B cell (primary cell): ENCODE results near the gene PRR16. TPM values are rescaled to one million over a fixed set of nuclear protein-coding genes. Genes with fewer than 3 reads are reported as not detected.

Experiments used
- ATAC-seq: fragments of 200-7000 bp; cut with Tn5 transposase; one replicate; pipeline ENCODE4 v1.10.0; 2021; ENCODE audit warnings: low read depth, mild to moderate bottlenecking, moderate number of reproducible peaks, moderate library complexity
- CTCF ChIA-PET: fragments of 350-600 bp; sonication (Branson Sonifier 250); formaldehyde crosslinking; loops from one replicate; lab custom pipeline; 2021; ENCODE audit warnings: antibody characterized with exemption, inconsistent platforms; lab: Charles Lee
- POLR2A ChIA-PET: fragments of 350-600 bp; sonication (Branson Sonifier 250); formaldehyde crosslinking; loops from one replicate; lab custom pipeline; 2021; ENCODE audit warnings: antibody characterized with exemption; lab: Charles Lee
- DNase-seq: peaks from one replicate; pipeline ENCODE4 v3.0.0; 2013
- H2AFZ ChIP-seq: 2 replicates; pipeline ENCODE4 v1.6.1; 2012; ENCODE audit warnings: mild to moderate bottlenecking, low read depth, low read length; ENCODE audit not compliant: insufficient read depth, poor library complexity, severe bottlenecking
- H3K27ac ChIP-seq, 2 donors: 1 replicate in 1 of 2; 2 replicates in 1 of 2; pipeline ENCODE4 v1.5.1; 2012 to 2013; ENCODE audit warnings: low read length in 2 of 2, mild to moderate bottlenecking in 2 of 2, moderate library complexity in 1 of 2
- H3K27me3 ChIP-seq, 4 experiments: fragments of 200-600 bp in 1 of 4; sonication (generic) in 1 of 4; replicated peaks in 1 of 4; 1 replicate in 2 of 4; 2 replicates in 2 of 4; pipeline versions ENCODE4 v1.6.1 to v1.7.0; 2013 to 2016; ENCODE audit warnings: low read length in 3 of 4, mild to moderate bottlenecking in 2 of 4, mixed read lengths in 1 of 4, moderate library complexity in 1 of 4; ENCODE audit not compliant: insufficient read depth in 4 of 4, control insufficient read depth in 3 of 4; ENCODE audit errors: control extremely low read depth in 1 of 4
- H3K36me3 ChIP-seq, 2 experiments: replicated peaks in 1 of 2; 1 replicate in 1 of 2; 2 replicates in 1 of 2; pipeline versions ENCODE4 v1.6.1 to v1.7.1; 2013; ENCODE audit warnings: low read length in 1 of 2; ENCODE audit not compliant: insufficient read depth in 2 of 2, control insufficient read depth in 1 of 2; ENCODE audit errors: control extremely low read depth in 1 of 2, extremely low read depth in 1 of 2
- H3K4me1 ChIP-seq, 2 donors: fragments of 200-600 bp in 1 of 2; sonication (generic) in 1 of 2; 1 replicate in 1 of 2; 2 replicates in 1 of 2; pipeline versions ENCODE4 v1.5.1 to v1.6.1; 2013 to 2017; ENCODE audit warnings: low read length in 2 of 2; ENCODE audit not compliant: control insufficient read depth in 2 of 2, insufficient read depth in 2 of 2
- H3K4me2 ChIP-seq: replicated peaks from 2 replicates; pipeline ENCODE3; 2012; ENCODE audit warnings: mild to moderate bottlenecking, low read depth, low read length; ENCODE audit not compliant: poor library complexity, severe bottlenecking
- H3K4me3 ChIP-seq, 5 experiments: fragments of 200-600 bp in 1 of 5; sonication (generic) in 1 of 5; 1 replicate in 3 of 5; 2 replicates in 2 of 5; pipeline versions ENCODE4 v1.5.1 to v1.7.0; 2011 to 2016; ENCODE audit warnings: low read length in 4 of 5, mild to moderate bottlenecking in 4 of 5, low read depth in 2 of 5, control low read depth in 1 of 5, moderate library complexity in 1 of 5; ENCODE audit not compliant: insufficient read depth in 1 of 5; ENCODE audit errors: control extremely low read depth in 1 of 5, extremely low read depth in 1 of 5
- H3K79me2 ChIP-seq: fragments of 200-600 bp; sonication (generic); one replicate; pipeline ENCODE4 v1.6.0; 2016; ENCODE audit warnings: low read length; ENCODE audit not compliant: control insufficient read depth, insufficient read depth
- H3K9ac ChIP-seq: fragments of 200-600 bp; sonication (generic); 2 replicates; pipeline ENCODE4 v1.6.1; 2017; ENCODE audit warnings: mild to moderate bottlenecking, low read length, moderate library complexity
- H3K9me3 ChIP-seq, 3 donors: one replicate each; pipeline versions ENCODE4 v1.6.1 to v1.7.1; 2013; ENCODE audit warnings: low read length in 2 of 3; ENCODE audit not compliant: control insufficient read depth in 2 of 3, insufficient read depth in 1 of 3; ENCODE audit errors: control extremely low read depth in 1 of 3
- H4K20me1 ChIP-seq: 2 replicates; pipeline ENCODE4 v1.6.0; 2012; ENCODE audit warnings: mild to moderate bottlenecking, low read length; ENCODE audit not compliant: insufficient read depth, control insufficient read depth, poor library complexity, severe bottlenecking
- H3K27ac Mint-ChIP-seq: one replicate; pipeline ENCODE4 v1.8.0; 2021; ENCODE audit warnings: mixed read lengths
- H3K27me3 Mint-ChIP-seq: one replicate; pipeline ENCODE4 v1.8.0; 2021; ENCODE audit warnings: mixed read lengths
- H3K4me1 Mint-ChIP-seq: one replicate; pipeline ENCODE4 v1.8.0; 2021; ENCODE audit warnings: mixed read lengths
- H3K4me3 Mint-ChIP-seq: one replicate; pipeline ENCODE4 v1.8.0; 2021; ENCODE audit warnings: mixed read lengths
- H3K9me3 Mint-ChIP-seq: one replicate; pipeline ENCODE4 v1.8.0; 2022; ENCODE audit warnings: mixed read lengths; ENCODE audit not compliant: insufficient read depth
- EZH2 ChIP-seq: IDR thresholded peaks from 2 replicates; pipeline ENCODE4 v1.6.1; 2012; ENCODE audit warnings: borderline replicate concordance, low read depth, mild to moderate bottlenecking, moderate library complexity, low read length; ENCODE audit not compliant: insufficient read depth, poor library complexity, severe bottlenecking
- WGBS: methylation state at CpG from one replicate; pipeline ENCODE4 v1.1.5; 2013; ENCODE audit warnings: missing lambda C conversion rate; ENCODE audit not compliant: insufficient coverage; 5-methylcytosine and 5-hydroxymethylcytosine counted together
- intact Hi-C: fragments of 100-400 bp; cut with micrococcal nuclease; formaldehyde crosslinking; loops from one replicate; pipeline ENCODE4 v1.10.0; 2022
- polyA plus RNA-seq: library from polyadenylated mRNA; depleted of rRNA; stranded (reverse); fragments of >200 nt; gene quantifications from 2 replicates; pipeline ENCODE4 v1.2.3, GENCODE V29; 2012
- total RNA-seq, 2 donors: library from RNA; stranded (reverse); fragments of 120-200 nt in 1 of 2; gene quantifications; 1 replicate in 1 of 2; 2 replicates in 1 of 2; pipeline versions ENCODE4 v1.2.3 to v1.2.4, GENCODE V29; 2013 to 2022
- TF ChIP-seq, protein P1 (sequence below): fragments of 200-600 bp; IDR thresholded peaks from one replicate; pipeline ENCODE4 v1.8.0; 2022; ENCODE audit warnings: antibody characterized with exemption, mild to moderate bottlenecking

PRR16 gene
- total and polyA plus RNA-seq, 2 donors (not counting 1 experiment from before 2014, with no cell fraction given), result 0.16 TPM; not detected in 1

DNA sequence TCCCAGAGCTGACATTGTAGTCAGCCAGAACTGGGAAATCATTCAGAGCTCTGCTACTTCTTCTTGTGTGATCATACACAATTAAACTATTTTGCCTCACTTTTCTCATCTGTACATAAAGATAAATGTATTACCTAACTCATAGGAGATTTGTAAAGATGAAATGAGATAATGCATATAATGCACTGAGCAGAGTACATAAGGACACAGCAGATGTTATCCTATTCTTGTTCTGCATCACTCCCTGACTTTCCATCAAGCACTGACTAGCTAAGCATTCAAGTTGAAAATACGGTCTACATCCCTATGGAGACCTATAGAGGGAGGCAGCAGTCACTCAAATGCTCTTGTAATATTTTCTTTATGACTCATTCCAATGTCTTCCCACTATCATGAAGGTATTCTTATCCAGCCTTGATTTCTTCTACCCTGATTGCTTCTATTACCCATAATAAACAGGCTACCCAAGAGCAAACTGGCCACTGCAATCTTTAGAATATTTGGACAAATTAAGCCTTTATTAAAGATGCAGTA lies 16.3 kb upstream of the PRR16 start:
- Mint-ChIP-seq H3K4me1 (no peaks in the 10 kb centered on the region), H3K27me3 (peaks cover 7% of the 10 kb centered on the region), H3K9me3 (no peaks in the 10 kb centered on the region), H3K4me3 (no peak overlapping the region), H3K27ac (no peak overlapping the region)
- Histone ChIP-seq H3K27ac (no peak overlapping the region), H3K9me3 (no peaks in the 10 kb centered on the region), H3K27me3 (no peaks in the 10 kb centered on the region), H3K36me3 (no peaks in the 10 kb centered on the region), H4K20me1 (no peaks in the 10 kb centered on the region), H3K9ac (no peak overlapping the region), H3K4me2 (no peak overlapping the region), H2AFZ (no peak overlapping the region), H3K79me2 (no peaks in the 10 kb centered on the region), H3K4me3 (no peak overlapping the region), H3K4me1 (no peaks in the 10 kb centered on the region)
- TF ChIP-seq, protein P1, sequence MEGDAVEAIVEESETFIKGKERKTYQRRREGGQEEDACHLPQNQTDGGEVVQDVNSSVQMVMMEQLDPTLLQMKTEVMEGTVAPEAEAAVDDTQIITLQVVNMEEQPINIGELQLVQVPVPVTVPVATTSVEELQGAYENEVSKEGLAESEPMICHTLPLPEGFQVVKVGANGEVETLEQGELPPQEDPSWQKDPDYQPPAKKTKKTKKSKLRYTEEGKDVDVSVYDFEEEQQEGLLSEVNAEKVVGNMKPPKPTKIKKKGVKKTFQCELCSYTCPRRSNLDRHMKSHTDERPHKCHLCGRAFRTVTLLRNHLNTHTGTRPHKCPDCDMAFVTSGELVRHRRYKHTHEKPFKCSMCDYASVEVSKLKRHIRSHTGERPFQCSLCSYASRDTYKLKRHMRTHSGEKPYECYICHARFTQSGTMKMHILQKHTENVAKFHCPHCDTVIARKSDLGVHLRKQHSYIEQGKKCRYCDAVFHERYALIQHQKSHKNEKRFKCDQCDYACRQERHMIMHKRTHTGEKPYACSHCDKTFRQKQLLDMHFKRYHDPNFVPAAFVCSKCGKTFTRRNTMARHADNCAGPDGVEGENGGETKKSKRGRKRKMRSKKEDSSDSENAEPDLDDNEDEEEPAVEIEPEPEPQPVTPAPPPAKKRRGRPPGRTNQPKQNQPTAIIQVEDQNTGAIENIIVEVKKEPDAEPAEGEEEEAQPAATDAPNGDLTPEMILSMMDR, result no peak
- TF ChIP-seq EZH2, result no peak
- ChIA-PET CTCF (no interaction called here), POLR2A (no interaction called here)
- ATAC-seq, result no peak
- WGBS, result 100% methylated on average over 1 of the region's 1 CpG
- intact Hi-C loops, result no loop called here
- DNase-seq, result no peak

DNA sequence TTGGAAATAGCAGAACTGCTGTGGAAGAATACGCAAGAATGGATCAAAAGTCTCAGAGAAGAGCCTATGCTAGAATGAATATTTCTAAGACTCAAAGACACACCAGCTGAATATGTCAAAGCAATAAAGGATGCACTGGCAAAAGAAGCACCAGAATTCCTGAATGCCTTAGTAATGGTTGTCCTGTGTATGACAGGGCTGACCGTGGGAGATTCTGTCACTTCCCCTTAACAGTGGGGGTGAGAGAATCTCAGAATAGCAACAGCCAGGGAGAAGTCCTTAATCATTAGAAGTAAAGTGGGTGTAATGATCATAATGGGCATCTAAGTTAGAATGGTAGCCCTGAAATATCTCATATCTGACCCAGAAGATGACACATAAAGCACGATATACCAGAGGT lies 14.6 kb upstream of the PRR16 start:
- no peak overlapping the region for H3K27ac Mint-ChIP-seq
- H3K9me3 Mint-ChIP-seq, result no peaks in the 10 kb centered on the region
- 86% methylated on average over 1 of the region's 3 CpGs for WGBS
- H3K4me1 Mint-ChIP-seq, result no peaks in the 10 kb centered on the region
- Histone ChIP-seq H3K4me1 (no peaks in the 10 kb centered on the region), H3K79me2 (no peaks in the 10 kb centered on the region), H4K20me1 (no peaks in the 10 kb centered on the region), H3K9me3 (no peaks in the 10 kb centered on the region), H3K36me3 (no peaks in the 10 kb centered on the region), H2AFZ (no peak overlapping the region), H3K27ac (no peak overlapping the region), H3K4me3 (no peak overlapping the region), H3K27me3 (no peaks in the 10 kb centered on the region), H3K9ac (no peak overlapping the region), H3K4me2 (no peak overlapping the region)
- ChIA-PET CTCF (no interaction called here), POLR2A (no interaction called here)
- intact Hi-C loops, result no loop called here
- ATAC-seq, result no peak
- H3K4me3 Mint-ChIP-seq, result no peak overlapping the region
- peaks cover 7% of the 10 kb centered on the region for H3K27me3 Mint-ChIP-seq
- DNase-seq, result no peak
- TF ChIP-seq EZH2, result no peak
- TF ChIP-seq, protein P1, result no peak
